Measurements from ENCODE around the gene LOXL4.

The LOXL4 gene

GRCh38 chr10:98253499-98253898 is 14.5 kb downstream of the LOXL4 start:
- H3K4me3 ChIP-seq (ENCODE audit: low read depth, low read length) = no peak overlapping the region
- in situ Hi-C loops (cut with HindIII; ENCODE audit: low pct_ligation_motif_present, low sequenced_read_pairs) = no loop called here
- H3K27ac ChIP-seq = no peak overlapping the region
- DNase-seq = no peak
- TF ChIP-seq, protein P1, sequence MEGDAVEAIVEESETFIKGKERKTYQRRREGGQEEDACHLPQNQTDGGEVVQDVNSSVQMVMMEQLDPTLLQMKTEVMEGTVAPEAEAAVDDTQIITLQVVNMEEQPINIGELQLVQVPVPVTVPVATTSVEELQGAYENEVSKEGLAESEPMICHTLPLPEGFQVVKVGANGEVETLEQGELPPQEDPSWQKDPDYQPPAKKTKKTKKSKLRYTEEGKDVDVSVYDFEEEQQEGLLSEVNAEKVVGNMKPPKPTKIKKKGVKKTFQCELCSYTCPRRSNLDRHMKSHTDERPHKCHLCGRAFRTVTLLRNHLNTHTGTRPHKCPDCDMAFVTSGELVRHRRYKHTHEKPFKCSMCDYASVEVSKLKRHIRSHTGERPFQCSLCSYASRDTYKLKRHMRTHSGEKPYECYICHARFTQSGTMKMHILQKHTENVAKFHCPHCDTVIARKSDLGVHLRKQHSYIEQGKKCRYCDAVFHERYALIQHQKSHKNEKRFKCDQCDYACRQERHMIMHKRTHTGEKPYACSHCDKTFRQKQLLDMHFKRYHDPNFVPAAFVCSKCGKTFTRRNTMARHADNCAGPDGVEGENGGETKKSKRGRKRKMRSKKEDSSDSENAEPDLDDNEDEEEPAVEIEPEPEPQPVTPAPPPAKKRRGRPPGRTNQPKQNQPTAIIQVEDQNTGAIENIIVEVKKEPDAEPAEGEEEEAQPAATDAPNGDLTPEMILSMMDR (IDR thresholded peaks at IDR 0.05; ENCODE audit: low read depth, low read length, missing control alignments) = no peak
- H3K27me3 ChIP-seq (replicated peaks) = no peaks in the 10 kb centered on the region
- H3K36me3 ChIP-seq (replicated peaks) = peaks cover 8% of the 10 kb centered on the region

DNA sequence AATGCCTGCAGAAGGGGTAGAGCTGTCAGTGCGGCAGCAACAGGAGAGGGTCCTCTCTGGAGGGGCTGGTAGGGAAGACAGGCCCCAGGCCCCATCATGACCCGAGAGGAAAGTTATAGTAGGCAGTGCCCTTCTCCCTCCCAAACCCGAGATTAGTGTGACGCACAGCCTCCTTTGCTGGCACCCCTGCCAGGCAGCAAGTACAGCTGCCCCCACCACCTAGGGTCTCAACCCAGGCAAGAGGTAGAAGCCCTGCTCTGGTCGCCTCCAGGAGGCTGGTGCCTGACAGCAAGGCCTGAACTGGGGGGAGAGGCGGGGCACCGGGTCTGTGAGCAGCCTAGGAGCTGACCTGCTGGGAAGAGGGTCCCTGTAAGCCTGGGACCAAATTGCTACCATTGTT is 15.5 kb downstream of the LOXL4 start:
- H3K4me3 ChIP-seq (ENCODE audit: low read depth, low read length) = no peak overlapping the region
- H3K27me3 ChIP-seq (replicated peaks) = no peaks in the 10 kb centered on the region
- peaks cover 13% of the 10 kb centered on the region for H3K36me3 ChIP-seq (replicated peaks)
- TF ChIP-seq, protein P1 (IDR thresholded peaks at IDR 0.05; ENCODE audit: low read depth, low read length, missing control alignments) = no peak
- no peak for DNase-seq
- H3K27ac ChIP-seq = no peak overlapping the region
- in situ Hi-C loops (cut with HindIII; ENCODE audit: low pct_ligation_motif_present, low sequenced_read_pairs) = no loop called here

- in situ Hi-C loops (cut with HindIII; ENCODE audit: low pct_ligation_motif_present, low sequenced_read_pairs) = no loop called here
- no peaks in the 10 kb centered on the region for H3K27me3 ChIP-seq (replicated peaks)
- no peak for DNase-seq
- H3K27ac ChIP-seq = no peak overlapping the region
- H3K36me3 ChIP-seq (replicated peaks) = peaks cover 15% of the 10 kb centered on the region
- TF ChIP-seq, protein P1 (IDR thresholded peaks at IDR 0.05; ENCODE audit: low read depth, low read length, missing control alignments) = no peak
- no peak overlapping the region for H3K4me3 ChIP-seq (ENCODE audit: low read depth, low read length)
Measured at GRCh38 chr10:98251399-98251798, 16.6 kb downstream of the LOXL4 start.

- Histone ChIP-seq H3K4me3 (ENCODE audit: low read depth, low read length) (no peak overlapping the region), H3K27me3 (replicated peaks) (no peaks in the 10 kb centered on the region), H3K27ac (no peak overlapping the region), H3K36me3 (replicated peaks) (peaks cover 25% of the 10 kb centered on the region)
- TF ChIP-seq, protein P1 (IDR thresholded peaks at IDR 0.05; ENCODE audit: low read depth, low read length, missing control alignments) = no peak
- in situ Hi-C loops (cut with HindIII; ENCODE audit: low pct_ligation_motif_present, low sequenced_read_pairs) = no loop called here
- no peak for DNase-seq
Measured at GRCh38 chr10:98249134-98249533, 18.9 kb downstream of the LOXL4 start.

- peaks cover 26% of the 10 kb centered on the region for H3K36me3 ChIP-seq (replicated peaks)
- TF ChIP-seq, protein P1 (IDR thresholded peaks at IDR 0.05; ENCODE audit: low read depth, low read length, missing control alignments) = no peak
- no peaks in the 10 kb centered on the region for H3K27me3 ChIP-seq (replicated peaks)
- no peak for DNase-seq
- in situ Hi-C loops (cut with HindIII; ENCODE audit: low pct_ligation_motif_present, low sequenced_read_pairs) = no loop called here
- no peak overlapping the region for H3K4me3 ChIP-seq (ENCODE audit: low read depth, low read length)
- H3K27ac ChIP-seq = no peak overlapping the region
Measured at GRCh38 chr10:98248018-98248417, 20.0 kb downstream of the LOXL4 start.
